Inflammatory macrophage treated with lipopolysaccharide for 4 hours (primary cell): ENCODE results near the gene ARIH1.

Source experiments
- DNase-seq: peaks from one replicate; pipeline ENCODE4 v3.0.0-alpha.2; 2020

Gene ARIH1

DNA sequence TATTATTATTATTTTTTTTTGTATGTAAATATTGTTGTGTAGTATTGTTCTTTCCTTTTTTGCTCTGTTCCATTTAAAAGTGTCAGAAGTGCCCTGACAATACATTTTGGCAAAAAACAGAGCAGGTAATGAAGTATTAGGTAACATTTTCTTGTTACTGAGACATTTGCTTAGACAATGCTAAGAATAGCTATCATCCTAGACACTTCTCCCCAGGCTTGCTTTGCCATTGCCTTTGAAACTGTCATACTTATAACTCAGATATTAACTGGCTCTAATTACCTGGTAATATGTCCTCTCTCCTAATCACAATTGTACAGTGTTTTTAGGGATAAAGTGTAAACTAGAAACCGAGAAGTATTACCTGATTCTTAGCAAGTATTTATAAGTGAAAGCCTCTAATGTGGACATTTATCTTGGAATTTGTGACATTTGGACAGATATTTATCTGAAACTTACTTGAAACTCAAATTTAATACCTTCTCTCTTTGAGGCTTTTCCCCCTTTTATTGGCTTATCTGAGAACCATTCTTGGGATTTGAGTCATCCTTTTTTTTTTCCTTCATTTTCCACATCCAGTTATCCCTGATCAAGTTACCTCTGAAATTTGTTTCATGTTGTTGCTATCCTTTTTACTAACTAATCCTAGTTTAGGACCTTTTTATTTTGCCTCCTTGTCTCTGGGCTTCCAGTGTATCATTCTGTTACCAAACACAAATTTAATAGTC lies 13.1 kb downstream of the ARIH1 start:
- no peak for DNase-seq

DNA sequence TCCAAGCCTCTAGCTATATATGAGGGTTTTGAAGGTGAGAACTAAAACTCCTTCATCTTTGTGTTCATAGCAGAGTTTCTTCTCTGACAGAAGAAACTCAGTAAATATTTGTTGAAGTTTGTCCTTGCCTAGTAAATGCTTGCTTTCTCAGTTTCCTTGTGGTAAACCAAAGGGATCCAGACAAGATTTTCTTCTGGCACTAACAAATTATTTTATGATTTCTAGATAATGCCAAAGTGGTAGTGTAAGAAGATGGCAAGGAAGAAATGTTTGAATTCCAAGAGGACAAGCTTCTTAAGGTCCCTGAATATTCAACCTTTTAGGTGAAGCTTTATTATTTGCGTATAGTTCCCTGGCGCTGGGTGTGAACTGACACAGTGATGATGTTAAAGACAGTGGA lies 14.4 kb downstream of the ARIH1 start:
- DNase-seq: no peak

DNA sequence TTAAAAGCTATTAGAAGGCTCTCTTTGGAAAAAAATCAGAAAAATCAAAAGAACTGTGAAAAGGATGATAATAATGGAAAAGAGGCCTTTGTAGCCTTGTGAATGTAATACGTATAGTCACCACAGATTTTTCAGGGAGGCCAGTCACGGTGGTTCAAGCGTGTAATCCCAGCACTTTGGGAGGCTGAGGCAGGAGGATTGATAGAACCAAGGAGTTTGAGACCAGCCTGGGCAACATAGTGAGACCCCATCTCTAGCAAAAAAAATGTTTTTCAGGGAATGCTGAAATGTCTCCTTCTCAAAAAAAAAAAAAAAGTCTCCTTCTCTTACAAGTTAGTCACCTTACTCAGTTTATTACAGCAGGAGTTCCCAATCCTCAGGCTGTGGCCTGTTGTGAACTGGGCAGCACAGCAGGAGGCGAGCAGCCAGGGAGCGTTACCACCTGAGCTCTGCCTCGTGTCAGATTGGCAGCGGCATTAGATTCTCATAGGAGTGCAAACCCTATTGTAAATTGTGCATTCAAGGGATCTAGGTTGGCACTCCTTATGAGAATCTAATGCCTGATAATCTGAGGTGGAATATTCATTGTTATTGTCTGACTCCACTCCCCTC lies 15.9 kb downstream of the ARIH1 start:
- no peak for DNase-seq

DNA sequence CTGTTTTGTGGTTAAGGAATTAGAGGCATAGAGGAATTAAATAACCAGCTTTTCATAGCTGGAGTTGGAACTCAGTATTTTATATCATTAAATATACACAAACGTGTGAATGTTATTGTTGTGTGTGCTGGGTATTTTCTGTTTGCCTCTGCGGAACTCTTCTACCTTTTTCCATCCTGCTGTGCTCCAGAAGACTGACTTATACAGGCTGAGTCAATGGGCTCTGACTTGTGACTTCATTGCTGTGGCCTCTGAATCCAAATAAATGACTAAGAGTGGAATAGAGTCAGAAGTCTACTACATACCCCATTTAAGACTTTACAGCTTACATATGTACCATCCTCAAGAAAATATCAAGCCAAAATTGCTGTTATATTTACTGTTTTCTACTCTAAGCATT lies 17.6 kb downstream of the ARIH1 start:
- no peak for DNase-seq

DNA sequence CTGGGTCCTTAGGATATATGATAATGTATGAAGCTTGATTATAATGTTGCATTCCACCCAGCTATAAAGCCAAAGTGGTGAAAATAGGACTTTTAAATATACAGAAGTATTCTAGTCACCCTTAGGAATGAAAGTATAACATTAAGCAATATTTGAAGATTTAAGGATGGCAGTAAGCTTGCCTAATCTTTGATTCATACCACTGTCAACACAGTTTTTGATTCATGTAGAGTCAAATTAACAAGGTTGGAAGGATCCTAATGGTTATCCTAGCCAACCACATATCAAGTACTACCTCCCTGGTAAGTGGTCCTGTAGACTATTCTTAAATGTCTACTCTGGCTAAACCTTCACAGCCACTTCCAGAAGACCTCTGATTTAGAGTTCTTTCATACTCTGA lies 18.6 kb downstream of the ARIH1 start:
- peak; percentile 57 for DNase-seq

DNA sequence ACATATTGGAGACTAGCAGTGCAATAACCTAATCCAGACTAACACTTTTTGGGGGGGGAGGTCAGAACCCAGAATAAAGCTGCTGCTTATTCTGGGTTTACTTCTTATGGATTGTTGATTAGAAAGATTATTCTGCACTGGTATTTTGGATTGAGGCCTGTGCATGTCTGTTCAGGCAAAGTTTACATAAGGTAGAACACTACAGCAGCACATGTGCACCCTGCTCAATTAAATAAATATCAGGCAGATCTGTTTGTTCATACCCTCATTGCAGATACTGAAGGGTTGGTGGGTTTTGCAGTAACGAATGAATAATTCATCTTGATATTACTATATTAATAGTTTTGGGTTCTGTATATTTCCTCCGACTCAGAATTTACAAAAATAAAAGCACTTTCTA lies 19.1 kb downstream of the ARIH1 start:
- DNase-seq: no peak

DNA sequence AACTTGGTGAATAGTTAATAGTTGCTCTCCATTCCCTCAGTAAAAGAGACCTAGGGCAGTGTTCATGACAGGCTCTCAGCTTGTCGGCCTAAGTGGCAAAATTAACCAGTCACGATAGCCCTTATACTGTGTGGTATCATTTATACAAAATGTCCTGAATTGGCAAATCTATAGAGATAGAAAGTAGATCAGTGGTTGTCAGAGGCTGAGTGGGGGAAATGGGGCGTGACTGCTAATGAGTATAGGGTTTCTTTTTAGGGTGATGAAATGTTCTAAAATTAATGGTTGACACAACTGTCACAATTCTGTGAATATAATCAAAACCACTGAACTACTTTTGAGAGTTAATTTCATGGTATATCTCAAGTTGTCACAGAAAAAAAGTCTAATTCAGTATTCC lies 20.9 kb downstream of the ARIH1 start:
- DNase-seq: peak; percentile 61

DNA sequence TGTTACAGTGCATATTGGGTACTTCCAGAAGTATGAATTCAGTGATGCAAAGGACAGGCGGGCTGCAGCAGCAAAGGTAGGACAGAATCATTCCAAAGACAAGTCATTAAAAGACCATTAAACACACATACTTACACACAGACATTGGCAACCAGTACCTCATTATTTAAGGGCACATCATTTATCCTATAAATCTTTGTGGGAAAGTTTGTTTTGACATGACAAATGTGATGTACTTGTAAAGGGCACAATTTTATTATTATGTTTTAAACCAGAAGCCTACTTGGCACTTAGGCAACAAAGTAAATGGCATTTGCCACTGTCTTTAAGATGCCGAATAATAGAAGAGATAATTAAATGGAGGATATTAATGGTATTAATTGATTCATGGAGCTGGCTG lies 22.7 kb downstream of the ARIH1 start:
- no peak for DNase-seq

DNA sequence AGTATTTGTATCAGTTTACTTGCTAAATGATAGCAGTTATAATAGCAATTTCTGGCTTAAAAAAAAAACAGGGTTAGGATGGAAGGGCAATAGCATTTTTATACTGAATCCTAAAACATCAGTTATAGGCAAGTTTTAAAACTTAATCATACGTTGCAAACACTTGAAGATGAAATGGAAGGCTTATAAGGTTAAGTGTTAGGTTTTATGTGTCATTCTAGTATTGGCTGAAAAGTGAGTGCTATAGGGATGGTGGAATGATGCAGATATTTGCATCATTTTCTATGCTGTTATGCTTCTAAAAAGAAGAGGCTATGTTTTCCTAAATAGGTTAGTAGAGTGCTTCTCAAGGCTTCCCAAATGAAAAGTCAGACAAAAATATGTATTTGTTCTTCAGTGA lies 23.3 kb downstream of the ARIH1 start:
- DNase-seq: no peak

DNA sequence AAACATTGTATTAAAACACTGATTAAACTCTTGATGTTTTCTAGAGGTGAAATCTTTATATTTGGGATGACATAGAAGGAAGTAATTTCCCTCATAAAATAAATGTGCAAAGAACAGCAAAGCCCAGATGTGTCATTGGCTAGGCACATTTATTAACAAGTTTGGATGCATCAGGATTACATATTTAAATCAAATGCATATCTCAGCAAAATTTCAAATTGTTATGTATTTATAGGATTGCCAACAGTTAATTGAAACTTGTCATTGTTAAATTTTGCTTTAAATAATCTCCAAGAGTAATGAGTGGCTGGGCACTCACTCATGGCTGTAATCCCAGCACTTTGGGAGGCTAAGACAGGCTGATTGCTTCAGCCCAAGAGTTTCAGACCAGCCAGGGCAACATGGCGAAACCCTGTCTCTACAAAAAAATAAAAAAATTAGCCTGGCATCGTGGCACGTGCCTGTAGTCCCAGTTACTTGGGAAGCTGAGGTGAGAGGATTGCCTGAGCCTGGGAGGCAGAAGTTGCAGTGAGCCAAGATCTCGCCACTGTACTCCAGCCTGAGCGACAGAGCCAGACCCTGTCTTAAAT lies 28.2 kb downstream of the ARIH1 start:
- DNase-seq: no peak

DNA sequence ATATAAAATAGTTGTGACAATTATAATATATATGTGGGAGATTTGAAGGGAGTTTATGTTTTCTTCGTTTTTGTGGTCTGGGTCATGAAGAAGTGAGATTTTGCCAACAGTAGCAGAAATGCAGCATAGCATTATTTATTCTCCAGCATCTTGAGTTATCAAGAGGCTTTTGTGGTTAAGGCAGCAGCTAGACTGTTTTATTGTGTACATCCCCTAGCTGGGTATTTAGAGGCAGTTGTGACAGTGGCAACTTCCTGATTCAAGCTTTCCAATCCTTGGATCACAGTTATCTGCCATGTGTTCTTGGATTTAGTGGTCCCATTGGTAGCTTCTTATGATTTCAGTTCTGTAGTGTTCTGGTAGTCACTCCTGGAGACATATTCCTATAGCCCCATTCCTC lies 29.0 kb downstream of the ARIH1 start:
- peak; percentile 11 for DNase-seq

DNA sequence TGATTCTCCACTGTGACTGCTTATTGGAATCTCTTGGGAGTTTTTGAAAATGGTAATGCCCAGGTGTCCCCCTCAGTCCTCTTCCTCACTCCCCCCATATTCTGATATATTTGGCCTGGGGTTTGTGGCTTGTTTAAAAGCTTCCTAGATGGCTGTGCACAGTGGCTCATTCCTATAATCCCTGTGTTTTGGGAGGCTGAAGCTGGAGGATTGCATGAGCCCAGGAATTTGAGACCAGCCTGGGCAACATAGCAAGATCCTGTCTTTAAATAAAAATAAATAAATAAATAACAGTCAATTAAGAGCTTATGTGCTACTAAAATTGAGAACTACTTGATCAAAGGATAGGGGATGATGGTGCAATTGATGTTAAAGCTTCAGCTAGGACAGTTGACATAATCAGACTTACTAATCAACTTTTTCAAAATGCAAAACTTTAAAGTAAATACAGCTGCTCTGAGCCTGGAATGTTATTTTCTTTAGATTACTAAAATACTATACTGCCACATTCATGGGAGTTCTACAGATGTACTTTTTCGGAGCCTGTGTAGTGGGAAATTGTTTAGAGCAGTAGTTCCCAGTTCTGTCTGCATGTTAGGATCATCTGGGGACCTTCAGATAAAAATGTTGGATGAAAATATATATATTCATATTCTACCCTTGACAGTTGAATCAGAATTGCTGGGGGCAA lies 33.4 kb downstream of the ARIH1 start:
- DNase-seq: no peak

DNA sequence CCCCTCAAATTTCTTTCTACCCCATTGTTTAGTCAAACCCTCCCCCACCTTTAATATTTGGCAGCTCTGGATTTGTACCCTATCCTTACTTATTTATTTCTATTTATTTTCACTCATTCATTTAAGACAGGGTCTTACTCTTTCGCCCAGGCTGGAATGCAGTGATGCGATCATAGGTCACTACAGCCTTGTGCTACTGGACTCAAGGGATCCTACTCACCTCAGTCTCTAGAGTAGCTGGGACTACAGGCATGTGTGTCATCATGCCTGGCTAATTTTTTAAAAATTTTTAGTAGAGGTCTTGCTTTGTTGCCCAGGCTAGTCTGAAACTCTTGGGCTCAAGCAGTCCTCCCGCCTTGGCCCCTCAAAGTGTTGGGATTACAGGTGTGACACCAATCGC lies 35.4 kb downstream of the ARIH1 start:
- no peak for DNase-seq

DNA sequence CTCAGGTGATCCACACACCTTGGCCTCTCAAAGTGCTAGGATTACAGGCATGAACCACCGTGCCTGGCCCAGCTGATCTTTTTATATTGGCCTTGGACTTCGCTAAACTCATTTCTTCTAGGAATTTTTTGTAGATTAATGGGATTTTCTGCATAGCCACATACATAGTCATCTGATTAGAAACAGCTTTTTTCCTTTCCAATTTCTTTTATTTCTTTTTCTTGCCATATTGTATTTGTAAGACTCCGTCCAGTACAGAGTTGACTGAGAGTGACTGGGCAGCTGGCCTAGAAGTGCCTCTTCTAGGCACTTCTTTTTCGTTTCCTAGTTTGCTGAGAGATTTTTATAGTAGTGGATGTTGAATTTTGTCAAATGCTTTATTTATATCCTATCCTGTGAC lies 37.4 kb downstream of the ARIH1 start:
- DNase-seq: no peak

DNA sequence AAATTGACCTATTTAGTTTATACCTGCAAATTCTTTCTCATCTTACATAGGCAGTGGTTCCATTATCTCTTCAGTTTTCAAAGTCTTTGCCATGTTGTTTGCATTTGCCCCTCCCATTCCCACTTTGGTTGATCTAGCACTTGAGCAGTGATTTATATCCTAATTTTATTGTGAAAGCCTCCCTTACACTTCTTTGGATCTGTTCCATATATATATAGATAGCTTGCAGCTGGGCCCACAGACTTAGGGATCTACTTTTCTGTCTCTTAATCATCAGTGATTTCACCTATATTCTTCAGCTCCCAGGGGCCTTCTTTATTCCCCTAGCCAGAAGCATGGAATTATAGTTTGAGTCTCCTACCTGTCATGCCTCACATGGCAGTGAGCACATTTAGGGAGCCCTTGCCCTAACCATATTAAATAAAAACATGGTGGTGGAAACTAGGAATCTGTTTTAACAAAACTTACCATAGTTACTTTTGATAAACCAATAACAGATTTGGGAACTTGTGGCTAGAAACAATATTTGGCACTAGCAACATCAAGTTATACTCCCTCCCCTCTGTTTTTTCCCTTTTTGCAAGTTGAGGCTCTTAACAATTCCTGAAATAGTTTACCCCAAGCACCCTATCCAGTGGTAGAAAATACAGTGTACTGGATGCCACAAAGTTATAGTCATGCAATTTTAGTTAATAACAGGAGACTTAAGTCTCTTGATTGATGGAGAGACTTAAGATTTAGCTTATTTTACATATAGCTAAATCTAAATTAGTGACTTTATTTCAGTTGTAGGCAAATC lies 41.7 kb downstream of the ARIH1 start:
- no peak for DNase-seq

DNA sequence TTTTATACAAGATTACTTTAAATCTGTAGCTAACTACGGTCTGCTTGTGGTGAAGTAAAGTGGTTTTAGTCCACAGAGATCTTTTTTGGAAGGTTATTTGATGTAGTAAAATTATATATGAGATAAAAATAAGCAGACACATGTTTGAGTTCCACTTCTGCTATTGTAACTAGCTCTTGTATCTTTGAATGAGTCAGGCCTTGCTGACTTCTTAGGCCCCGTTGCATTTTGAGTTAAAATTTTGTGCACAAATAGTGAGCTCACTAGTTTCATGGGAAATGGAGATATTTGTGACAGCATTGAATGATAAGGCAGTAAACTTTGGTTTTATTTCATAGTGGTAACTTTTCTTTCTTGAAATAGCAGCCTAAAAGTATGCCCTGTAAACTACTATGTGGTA lies 42.6 kb downstream of the ARIH1 start:
- DNase-seq: peak; percentile 40

DNA sequence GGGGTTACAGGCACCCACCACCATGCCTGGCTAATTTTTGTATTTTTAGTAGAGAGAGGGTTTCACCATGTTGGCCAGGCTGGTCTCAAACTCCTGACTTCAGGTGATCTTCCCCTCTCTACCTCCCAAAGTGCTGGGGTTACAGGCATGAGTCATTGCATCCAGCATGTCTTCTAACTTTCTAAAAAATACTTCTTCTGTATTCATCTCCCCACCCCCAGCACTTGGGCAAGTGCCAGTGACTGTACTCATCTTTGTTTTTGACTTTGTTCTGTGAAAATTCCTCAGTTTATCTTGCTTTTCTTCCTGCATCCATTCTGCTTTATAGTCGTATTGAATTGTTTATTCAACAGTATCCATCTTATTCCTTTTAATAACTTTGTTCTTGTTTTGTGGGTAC lies 47.6 kb downstream of the ARIH1 start:
- no peak for DNase-seq

DNA sequence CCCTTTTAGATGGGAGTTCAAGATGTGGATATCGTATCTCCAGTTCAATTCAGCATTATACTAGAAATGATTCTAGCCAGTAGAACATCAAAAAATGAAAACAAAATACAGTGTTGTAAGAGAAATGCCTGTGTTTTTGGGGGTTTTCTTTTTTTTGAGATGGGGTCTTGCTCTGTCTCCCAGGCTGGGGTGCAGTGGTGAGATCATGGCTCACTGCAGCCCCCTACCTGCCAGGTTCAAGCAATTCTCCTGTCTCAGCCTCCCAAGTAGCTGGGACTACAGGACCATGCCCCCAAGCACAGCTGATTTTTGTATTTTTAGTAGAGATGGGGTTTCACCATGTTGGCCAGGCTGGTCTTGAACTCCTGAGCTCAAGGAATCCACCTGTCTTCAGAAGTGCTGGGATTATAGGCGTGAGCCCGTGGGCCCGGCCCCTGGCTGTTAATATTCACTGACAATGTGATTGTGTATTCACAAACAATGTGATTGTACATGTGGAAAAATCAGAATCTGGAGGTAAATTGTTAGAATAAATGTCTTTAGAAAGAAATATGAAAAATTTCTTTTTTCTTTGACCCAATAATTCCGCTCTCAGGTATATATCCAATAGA lies 59.0 kb downstream of the ARIH1 start:
- no peak for DNase-seq

DNA sequence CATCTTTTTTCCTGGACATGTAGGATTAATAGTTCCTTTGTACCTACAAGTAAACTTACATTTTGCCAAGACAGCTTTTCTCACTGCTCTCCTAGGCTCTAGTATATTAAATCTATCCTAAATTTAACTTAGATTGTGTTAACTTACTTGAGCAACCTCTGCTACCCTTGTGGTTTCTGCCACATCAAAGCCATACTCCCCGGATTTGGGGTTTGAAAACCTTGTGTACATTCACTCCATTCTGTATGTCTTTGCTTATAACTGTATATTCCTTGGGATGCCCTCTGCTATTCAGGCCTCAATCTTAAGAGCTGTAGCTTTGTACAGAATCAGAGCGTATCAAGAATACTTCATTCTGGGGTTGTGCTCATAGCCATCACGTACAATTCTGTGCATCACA lies 60.4 kb downstream of the ARIH1 start:
- no peak for DNase-seq

DNA sequence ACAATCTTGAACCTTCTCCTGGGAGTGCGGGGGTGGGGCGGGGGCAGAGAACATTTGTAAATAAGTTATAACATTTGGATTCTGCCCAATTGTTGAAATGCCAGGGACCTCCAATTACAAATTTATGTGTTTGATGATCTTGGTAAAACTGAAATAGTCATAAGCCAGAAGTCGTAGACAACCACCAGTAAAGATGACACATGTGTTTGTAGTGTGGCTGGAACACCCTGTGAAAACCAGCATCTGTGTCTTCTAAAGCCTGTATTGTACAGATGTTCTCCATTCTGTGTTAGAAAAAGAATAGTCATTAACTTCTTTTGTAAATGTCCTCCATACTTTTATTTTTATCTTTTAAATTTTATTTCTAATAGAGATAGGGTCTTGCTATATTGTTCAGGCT lies 61.8 kb downstream of the ARIH1 start:
- no peak for DNase-seq

DNA sequence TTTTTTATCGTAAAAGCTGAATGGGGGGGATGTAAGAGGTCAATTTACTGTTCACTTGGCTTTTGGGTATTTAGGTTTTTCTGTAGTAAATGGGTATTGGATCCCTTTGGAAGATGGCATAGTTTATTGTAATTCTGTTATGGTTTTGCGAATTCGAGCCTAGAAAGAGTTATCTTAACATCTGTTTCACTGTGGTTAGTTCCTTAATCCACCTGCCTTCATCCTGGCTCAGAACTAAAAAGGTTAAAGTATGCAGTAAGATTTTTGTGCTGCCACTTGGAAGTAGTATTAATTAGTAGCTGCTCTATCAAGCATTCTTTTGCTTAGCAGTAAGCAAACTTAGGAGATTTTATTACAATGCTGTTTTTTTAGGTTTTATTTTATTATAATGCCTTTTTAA lies 62.4 kb downstream of the ARIH1 start:
- no peak for DNase-seq

DNA sequence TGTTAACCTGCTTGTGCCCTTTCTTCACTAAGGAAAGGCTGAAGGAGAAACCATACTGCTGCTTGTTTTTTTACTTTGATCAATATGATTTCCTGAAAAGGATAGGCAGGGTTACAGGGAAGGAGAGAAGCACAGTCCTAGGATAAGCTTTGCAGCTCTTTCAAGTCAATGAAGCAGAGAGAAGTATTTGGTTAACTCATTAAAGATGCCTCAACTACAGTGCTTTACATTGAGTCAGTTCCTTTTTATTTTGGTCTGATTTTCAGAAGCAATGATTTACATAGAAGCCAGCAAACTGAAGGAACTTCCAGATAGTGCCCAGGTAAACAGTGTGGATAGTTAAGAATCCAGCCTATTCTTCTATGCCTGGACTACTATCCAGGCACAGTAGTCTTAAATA lies 64.8 kb downstream of the ARIH1 start:
- DNase-seq: no peak
